ENCODE measurements around the gene FOXP1.
"Not testable (repeated sequence)": the region's sequence is repeated elsewhere in the genome, so short reads cannot be mapped to it uniquely, and the experiment has no call there.

FOXP1 gene

DNA sequence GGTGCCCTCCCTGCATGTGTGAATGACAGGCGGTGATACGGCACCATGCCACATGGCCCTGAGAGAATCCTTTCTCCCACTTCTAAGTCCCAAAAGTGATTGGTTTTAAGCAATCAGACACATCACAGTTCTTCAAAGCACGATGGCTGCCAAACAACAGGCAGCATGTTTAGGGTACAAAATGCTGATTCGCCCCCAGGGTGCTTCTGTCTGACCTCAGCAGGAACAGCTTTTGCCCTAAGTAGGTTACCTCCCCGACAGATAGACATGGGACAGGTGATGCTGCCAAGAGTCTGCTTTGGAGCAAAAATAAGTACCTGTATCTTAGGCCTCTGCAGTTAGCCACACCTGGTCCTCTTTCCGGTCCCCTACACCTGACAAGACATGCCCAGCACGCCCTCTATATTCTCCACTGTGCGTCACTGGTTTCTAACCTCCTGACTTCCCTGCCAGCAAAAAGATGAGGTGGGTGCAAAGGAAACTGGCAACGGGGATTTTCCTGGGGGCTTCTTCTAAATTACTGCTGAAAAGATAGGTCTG, 549.8 kb downstream of the FOXP1 start:
- no peak for DNase-seq (ENCODE audit: low spot score)

- no peak for DNase-seq (ENCODE audit: low spot score)
These were observed 551.5 kb downstream of the FOXP1 start for GRCh38 chr3:71031914-71032521.

DNA sequence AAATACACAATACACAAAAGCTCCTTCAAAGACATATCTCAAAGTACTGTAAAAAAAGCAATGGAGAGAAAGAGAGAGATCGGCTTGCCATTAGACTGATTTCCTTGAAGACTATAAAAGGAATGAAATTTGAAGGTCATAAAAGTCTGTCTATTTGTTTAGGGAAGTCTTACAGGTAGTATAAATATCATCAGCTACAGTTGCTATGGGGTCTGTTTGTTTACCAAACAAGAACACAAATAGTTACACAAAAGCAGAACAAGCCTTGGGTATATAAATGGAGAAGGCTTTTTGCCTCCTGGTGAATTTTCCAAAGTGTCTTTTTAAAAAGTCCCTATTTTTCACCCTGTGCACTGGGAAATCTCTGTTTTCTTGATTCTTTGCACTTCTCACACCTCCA, 552.3 kb downstream of the FOXP1 start:
- no peak for DNase-seq (ENCODE audit: low spot score)

GRCh38 chr3:71030748-71031147, 552.8 kb downstream of the FOXP1 start:
- DNase-seq (ENCODE audit: low spot score), result no peak

GRCh38 chr3:71029770-71030169, 553.8 kb downstream of the FOXP1 start:
- DNase-seq (ENCODE audit: low spot score), result no peak

DNA sequence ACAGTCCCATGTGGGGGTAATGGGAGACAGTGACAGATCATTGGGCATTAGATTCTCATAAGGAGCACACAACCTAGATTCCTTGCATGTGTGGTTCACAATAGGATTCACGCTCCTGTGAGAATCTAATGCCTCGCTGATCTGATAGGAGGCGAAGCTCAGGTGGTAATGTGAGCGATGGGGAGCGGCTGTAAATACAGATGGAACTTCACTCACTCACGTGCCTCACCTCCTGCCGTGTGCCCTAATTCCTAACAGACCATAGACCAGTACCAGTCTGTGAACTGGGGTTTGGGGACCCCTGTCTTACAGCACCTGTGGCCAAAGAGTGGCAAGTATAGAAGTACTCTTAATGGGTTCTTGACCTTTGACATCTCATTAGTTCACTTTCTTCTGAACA, 554.7 kb downstream of the FOXP1 start:
- no peak for DNase-seq (ENCODE audit: low spot score)

GRCh38 chr3:71028184-71028583, 555.3 kb downstream of the FOXP1 start:
- DNase-seq (ENCODE audit: low spot score), result no peak

- DNase-seq (ENCODE audit: low spot score), result no peak
These were observed 556.6 kb downstream of the FOXP1 start for GRCh38 chr3:71026634-71027578.

GRCh38 chr3:71025516-71025915, 558.0 kb downstream of the FOXP1 start:
- DNase-seq (ENCODE audit: low spot score), result no peak

DNA sequence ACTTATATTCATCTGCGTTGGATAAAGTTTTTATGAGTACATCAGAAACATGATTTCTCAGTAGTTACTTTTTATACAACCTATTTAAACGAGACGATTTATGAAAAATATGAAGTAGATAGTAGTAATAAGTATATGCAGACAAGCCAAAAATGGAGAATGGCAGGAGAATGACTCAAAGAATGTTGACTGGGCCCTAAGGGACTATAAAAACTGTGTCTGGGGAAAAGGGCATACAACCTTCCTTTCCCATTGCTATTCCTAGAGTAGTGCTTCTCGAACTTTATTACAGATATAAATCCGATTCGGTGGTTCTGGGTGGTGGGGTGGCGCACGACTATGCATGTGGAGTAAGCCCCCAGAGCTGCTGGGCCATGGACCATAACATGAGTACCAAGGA, 558.5 kb downstream of the FOXP1 start:
- DNase-seq (ENCODE audit: low spot score), result no peak

- peak; percentile 71 for DNase-seq (ENCODE audit: low spot score)
These were observed 560.8 kb downstream of the FOXP1 start for GRCh38 chr3:71022551-71023335.

DNA sequence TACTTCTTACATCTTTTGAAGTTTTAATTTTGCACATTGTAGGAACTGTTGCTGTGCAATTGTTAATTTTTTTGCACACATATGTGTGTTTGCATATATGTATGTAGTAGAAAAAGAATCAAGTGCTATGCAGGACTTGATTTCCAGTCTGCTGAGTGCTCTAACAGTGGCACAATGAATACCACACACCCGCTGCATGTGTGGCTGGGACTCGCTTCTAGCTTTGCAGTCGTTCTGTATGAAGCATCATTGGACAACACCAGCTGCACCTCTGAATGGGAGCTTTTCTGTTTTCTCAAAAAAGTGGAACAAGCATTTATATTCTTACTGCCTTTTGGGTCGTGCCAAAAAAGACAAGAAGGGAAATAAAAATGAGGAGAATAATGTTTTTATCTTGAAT, 564.7 kb downstream of the FOXP1 start:
- DNase-seq (ENCODE audit: low spot score), result peak; percentile 73

DNA sequence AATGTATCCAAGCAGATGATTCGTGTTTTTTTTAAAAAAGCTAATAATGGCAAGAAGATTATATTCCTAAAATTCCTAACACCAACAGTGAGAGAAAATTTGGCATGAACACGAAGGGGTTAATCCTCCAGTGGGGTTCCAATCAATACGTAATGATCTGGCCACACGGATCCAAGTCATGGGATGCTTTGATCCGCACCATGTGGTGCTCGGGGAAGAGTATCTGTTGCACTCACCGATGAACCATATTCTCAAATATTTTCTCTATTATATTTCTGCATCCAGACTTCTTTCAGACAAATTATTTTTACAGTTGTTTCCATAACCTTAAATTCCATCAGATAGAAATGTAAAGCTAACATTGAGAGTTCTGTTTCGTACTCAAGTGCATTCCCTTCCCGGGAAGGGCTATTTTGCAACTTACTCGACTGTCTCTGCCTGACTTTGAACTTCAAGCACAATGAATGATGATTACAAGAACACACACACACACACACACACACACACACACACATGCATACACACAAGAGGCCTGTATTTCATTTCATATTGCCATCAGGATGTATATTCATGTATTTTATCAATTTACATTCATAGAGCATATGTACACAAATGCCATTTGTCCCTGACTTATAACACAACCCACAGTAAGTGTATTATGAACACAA, 567.2 kb downstream of the FOXP1 start:
- no peak for DNase-seq (ENCODE audit: low spot score)

DNA sequence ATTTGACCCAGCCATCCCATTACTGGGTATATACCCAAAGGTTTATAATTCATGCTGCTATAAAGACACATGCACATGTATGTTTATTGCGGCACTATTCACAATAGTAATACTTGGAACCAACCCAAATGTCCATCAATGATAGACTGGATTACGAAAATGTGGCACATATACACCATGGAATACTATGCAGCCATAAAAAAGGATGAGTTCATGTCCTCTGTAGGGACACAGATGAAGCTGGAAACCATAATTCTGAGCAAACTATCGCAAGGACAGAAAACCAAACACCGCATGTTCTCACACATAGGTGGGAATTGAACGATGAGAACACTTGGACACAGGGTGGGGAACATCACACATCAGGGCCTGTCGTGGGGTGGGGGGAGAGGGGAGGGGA, 568.9 kb downstream of the FOXP1 start:
- DNase-seq (ENCODE audit: low spot score), result not testable (repeated sequence)

DNA sequence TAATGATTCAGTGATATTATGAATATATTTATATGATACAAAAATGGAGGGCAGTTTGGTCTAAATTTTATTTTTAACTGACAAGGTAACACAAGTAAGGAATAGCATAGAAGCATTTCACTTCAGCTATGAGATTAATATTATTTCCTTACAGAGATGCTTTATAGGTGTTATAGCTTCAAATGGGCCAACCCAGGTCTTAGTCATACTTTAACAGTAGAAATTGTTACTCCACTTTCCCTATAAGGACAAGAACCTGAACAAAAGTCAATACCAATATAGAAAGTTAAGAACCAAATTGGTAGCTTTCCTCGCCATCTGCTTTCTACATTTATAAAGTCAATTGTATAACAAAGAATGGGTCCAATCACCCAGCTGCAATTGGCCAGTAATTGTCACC, 570.6 kb downstream of the FOXP1 start:
- DNase-seq (ENCODE audit: low spot score), result no peak

DNA sequence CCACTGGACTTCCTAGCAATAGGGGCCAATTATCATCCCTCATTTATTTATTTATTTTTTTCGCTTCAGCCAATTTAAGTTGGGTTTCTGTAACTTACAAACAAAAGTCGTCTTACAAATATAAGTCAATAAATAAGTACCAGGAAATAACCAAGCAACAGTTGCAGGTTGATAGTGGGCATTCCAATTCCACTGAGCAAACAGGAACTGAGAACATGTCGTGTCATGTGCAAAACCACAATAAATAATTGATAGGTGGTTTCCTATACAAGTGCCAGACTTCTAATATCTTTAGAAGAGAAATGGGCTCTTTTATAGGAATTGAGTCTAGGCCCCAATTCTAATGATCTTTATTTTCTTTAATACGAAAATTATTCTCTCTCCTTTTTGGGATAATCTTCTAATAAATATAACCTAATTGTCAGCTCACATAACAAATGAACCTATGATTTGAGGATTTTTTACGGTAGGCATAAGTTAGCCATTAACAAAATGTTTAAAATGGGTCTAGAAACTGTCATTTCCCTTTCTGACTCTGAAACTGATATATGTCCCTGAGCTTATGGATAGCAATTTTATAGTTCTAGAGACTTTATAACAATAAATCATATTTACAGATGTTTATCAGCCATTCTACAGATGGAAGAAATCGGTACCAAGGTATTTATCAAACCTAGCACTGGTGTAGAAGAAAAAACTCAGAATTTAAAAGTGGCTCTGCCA, 571.8 kb downstream of the FOXP1 start:
- no peak for DNase-seq (ENCODE audit: low spot score)

GRCh38 chr3:71010726-71011455, 572.6 kb downstream of the FOXP1 start:
- no peak for DNase-seq (ENCODE audit: low spot score)

DNA sequence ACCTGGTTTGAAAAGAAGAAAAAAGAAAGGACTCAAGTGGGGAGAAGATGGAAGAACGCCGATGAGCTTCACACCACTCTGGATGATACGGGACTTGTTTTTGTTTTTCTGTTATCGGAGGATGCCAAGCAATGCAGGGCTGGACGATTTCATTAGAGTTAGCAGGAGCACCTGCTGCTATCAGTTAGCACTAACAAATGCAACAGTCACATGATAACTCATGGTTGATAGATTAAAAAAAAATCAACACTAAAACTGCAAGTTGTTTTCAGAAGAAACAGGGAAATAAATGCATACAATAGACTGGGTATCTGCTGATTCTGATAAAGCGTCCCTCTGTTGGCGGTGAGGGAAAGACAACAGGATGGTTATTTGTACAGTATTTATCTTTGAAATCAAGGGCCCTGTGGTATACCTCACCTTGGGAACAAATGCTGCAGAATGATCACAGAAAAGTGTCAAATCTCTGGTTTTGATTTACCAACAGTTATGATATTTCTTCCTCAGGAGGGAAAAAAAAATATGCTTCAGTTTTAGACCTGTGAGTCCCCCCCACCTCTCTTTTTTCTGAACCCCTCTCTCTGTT, 575.1 kb downstream of the FOXP1 start:
- DNase-seq (ENCODE audit: low spot score), result no peak

DNA sequence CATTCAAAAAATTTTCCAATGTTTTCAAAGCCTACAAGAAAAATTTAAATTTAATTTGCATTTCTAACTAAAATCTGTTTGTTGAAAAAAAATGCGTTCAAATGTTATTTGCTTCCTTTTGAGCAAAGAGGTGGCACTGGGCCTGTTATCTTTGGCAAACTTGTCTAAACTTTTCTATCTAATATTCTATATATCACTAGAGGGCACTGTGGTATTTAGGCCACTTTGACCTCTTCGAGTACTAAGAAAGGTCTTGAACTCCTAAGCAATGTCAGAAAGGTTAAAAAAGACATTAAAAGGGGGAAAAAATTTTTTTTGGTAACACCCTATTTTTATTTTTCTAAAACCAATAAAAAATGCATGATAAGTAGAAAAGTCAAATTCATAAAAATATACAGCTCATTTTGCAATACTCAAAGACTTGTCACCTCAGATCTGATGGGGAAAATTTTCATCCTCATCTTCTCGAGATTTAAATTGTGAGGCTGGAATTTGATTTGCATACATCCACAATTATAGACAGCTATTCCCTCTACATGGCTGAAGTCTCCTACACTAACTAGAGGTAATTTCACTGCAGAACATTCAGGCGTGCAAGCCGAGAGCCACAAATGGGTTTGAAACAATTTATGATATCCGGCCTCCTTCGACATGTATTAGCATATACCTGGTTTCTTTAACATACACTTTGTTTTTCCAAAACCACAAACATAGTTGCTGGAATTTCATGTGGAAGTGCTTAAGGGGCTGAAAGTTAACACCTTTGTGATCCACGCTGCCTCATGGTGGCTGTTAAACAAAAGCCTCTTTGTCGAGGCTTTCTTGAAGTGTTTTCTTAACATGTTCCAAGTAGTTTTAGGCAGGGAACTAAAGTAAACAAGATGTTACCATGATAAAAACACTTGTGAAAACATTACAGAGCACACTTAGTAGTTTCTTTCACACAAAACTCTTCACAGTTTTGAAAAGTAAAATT, 576.4 kb downstream of the FOXP1 start:
- DNase-seq (ENCODE audit: low spot score), result no peak
